GM12891 (cell line): Measurements from ENCODE around the gene MTNR1B.

Experiments used
- POLR2A ChIP-seq: IDR thresholded peaks from 2 replicates; pipeline ENCODE4 v1.6.1; 2011; ENCODE audit warnings: low read depth, low read length, control low read depth
- POLR2AphosphoS5 ChIP-seq: IDR thresholded peaks from 2 replicates; pipeline ENCODE4 v1.6.1; 2011; ENCODE audit warnings: low read depth, low read length, control low read depth

DNA sequence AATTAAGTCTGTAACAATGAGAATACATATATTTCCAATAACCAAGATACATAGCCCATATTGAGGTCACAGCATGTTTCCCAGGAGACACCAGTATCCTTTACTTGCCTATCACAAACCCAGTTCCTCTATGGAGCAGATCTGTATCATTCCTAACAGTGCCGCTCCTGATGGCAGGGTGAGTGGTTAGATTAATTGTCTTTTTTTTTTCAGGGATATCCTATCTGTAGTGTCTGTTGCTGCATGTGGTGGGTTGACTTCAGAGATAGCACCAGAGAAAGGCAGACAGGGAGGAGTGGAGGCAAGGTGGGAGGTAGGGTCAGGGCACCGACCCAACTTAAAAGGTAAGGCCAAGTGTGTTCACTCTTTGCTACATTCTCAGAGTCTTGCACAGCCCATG lies 2.8 kb downstream of the MTNR1B start:
- TF ChIP-seq POLR2AphosphoS5 (no peak), POLR2A (no peak)
